NCI-H82 treated with DMSO at 0.1 percent for 48 hours (cell line): ENCODE measurements around the gene SHANK1.
"Not testable (repeated sequence)": the region's sequence is repeated elsewhere in the genome, so short reads cannot be mapped to it uniquely, and the experiment has no call there.

Experiments used
- DNase-seq: peaks from one replicate; lab custom pipeline; 2025; ENCODE audit not compliant: unreplicated experiment; lab: John Stamatoyannopoulos, UW

Gene SHANK1

GRCh38 chr19:50638600-50638999 is 81.0 kb downstream of the SHANK1 start:
- no peak for DNase-seq

GRCh38 chr19:50636317-50637085 is 83.1 kb downstream of the SHANK1 start:
- no peak for DNase-seq

GRCh38 chr19:50633973-50634372 is 85.6 kb downstream of the SHANK1 start:
- DNase-seq, result no peak

- DNase-seq, result no peak
Measured at GRCh38 chr19:50633359-50633758, 86.2 kb downstream of the SHANK1 start.

GRCh38 chr19:50632151-50632835 is 87.3 kb downstream of the SHANK1 start:
- DNase-seq, result no peak

GRCh38 chr19:50629801-50630200 is 89.8 kb downstream of the SHANK1 start:
- DNase-seq, result no peak

GRCh38 chr19:50629194-50629593 is 90.4 kb downstream of the SHANK1 start:
- DNase-seq, result no peak

GRCh38 chr19:50628551-50628950 is 91.1 kb downstream of the SHANK1 start:
- no peak for DNase-seq

- no peak for DNase-seq
Measured at GRCh38 chr19:50628146-50628545, 91.5 kb downstream of the SHANK1 start.

GRCh38 chr19:50626795-50627194 is 92.8 kb downstream of the SHANK1 start:
- DNase-seq, result no peak

- no peak for DNase-seq
Measured at GRCh38 chr19:50626011-50626410, 93.6 kb downstream of the SHANK1 start.

- DNase-seq, result no peak
Measured at GRCh38 chr19:50624949-50625600, 94.5 kb downstream of the SHANK1 start.

GRCh38 chr19:50620394-50620906 is 99.2 kb downstream of the SHANK1 start:
- not testable (repeated sequence) for DNase-seq

GRCh38 chr19:50619184-50619583 is 100.4 kb downstream of the SHANK1 start:
- DNase-seq, result not testable (repeated sequence)

GRCh38 chr19:50618379-50618778 is 101.2 kb downstream of the SHANK1 start:
- DNase-seq, result not testable (repeated sequence)

GRCh38 chr19:50612504-50613404 is 106.8 kb downstream of the SHANK1 start:
- not testable (repeated sequence) for DNase-seq
